H9 (cell line): ENCODE results near the gene SLC29A4. TPM values are rescaled to one million over a fixed set of nuclear protein-coding genes. Genes with fewer than 3 reads are reported as not detected.

ENCODE experiments used
- DNase-seq: peaks from one replicate; pipeline ENCODE4 v3.0.0-alpha.2; 2017
- H2AFZ ChIP-seq: one replicate; pipeline ENCODE4 v1.6.1; 2013; ENCODE audit warnings: mild to moderate bottlenecking, low read length, control low read depth, moderate library complexity
- H2AK5ac ChIP-seq: 2 replicates; pipeline ENCODE4 v1.6.1; 2013; ENCODE audit warnings: low read length, control low read depth, mixed read lengths; ENCODE audit not compliant: insufficient read length
- H2BK120ac ChIP-seq: one replicate; pipeline ENCODE4 v1.6.1; 2013; ENCODE audit warnings: low read depth, mild to moderate bottlenecking, low read length, control low read depth, inconsistent platforms; ENCODE audit not compliant: poor library complexity, severe bottlenecking
- H2BK12ac ChIP-seq: 2 replicates; pipeline ENCODE4 v1.6.1; 2013; ENCODE audit warnings: low read length, control low read depth, mixed read lengths, low read depth; ENCODE audit not compliant: insufficient read length
- H2BK15ac ChIP-seq: 2 replicates; pipeline ENCODE4 v1.6.1; 2013; ENCODE audit warnings: low read depth, low read length, control low read depth
- H2BK20ac ChIP-seq: one replicate; pipeline ENCODE4 v1.6.1; 2013; ENCODE audit warnings: low read depth, mild to moderate bottlenecking, low read length, control low read depth, inconsistent platforms; ENCODE audit not compliant: poor library complexity, severe bottlenecking
- H2BK5ac ChIP-seq: 2 replicates; pipeline ENCODE4 v1.6.1; 2013; ENCODE audit warnings: low read length, control low read depth, mixed read lengths; ENCODE audit not compliant: insufficient read length
- H3K14ac ChIP-seq: 2 replicates; pipeline ENCODE4 v1.6.1; 2013; ENCODE audit warnings: low read length, control low read depth; ENCODE audit not compliant: insufficient read depth
- H3K18ac ChIP-seq: 2 replicates; pipeline ENCODE4 v1.6.1; 2013; ENCODE audit warnings: low read depth, mild to moderate bottlenecking, mixed read lengths, low read length, control low read depth; ENCODE audit not compliant: insufficient read length
- H3K23ac ChIP-seq: 2 replicates; pipeline ENCODE4 v1.6.1; 2013; ENCODE audit warnings: low read length, control low read depth, mixed read lengths, low read depth; ENCODE audit not compliant: insufficient read length
- H3K23me2 ChIP-seq: 2 replicates; pipeline ENCODE4 v1.6.1; 2013; ENCODE audit warnings: low read depth, mild to moderate bottlenecking, mixed read lengths, low read length, control low read depth; ENCODE audit not compliant: insufficient read length, poor library complexity, severe bottlenecking
- H3K27ac ChIP-seq: 2 replicates; pipeline ENCODE4 v1.5.1; 2013; ENCODE audit warnings: low read length, control low read depth, mixed read lengths, low read depth; ENCODE audit not compliant: insufficient read length
- H3K27me3 ChIP-seq: 2 replicates; pipeline ENCODE4 v1.6.1; 2013; ENCODE audit warnings: low read length, control low read depth, inconsistent platforms; ENCODE audit not compliant: insufficient read depth
- H3K4ac ChIP-seq: 2 replicates; pipeline ENCODE4 v1.6.1; 2013; ENCODE audit warnings: low read depth, mild to moderate bottlenecking, control low read depth, inconsistent platforms, low read length, moderate library complexity
- H3K4me1 ChIP-seq: 2 replicates; pipeline ENCODE4 v1.6.1; 2013; ENCODE audit warnings: low read length, control low read depth, inconsistent platforms; ENCODE audit not compliant: insufficient read depth
- H3K4me2 ChIP-seq: 2 replicates; pipeline ENCODE4 v1.6.1; 2013; ENCODE audit warnings: low read length, control low read depth, mixed read lengths; ENCODE audit not compliant: insufficient read length, insufficient read depth
- H3K56ac ChIP-seq: 2 replicates; pipeline ENCODE4 v1.6.1; 2013; ENCODE audit warnings: low read depth, mild to moderate bottlenecking, mixed read lengths, low read length, control low read depth; ENCODE audit not compliant: insufficient read length
- H3K79me1 ChIP-seq: 2 replicates; pipeline ENCODE4 v1.6.1; 2013; ENCODE audit warnings: low read depth, mild to moderate bottlenecking, moderate library complexity, low read length, control low read depth, inconsistent platforms; ENCODE audit not compliant: insufficient read depth, poor library complexity, severe bottlenecking
- H3K79me2 ChIP-seq: 2 replicates; pipeline ENCODE4 v1.6.1; 2013; ENCODE audit warnings: low read length, control low read depth, inconsistent platforms; ENCODE audit not compliant: insufficient read depth
- H3K9ac ChIP-seq: 2 replicates; pipeline ENCODE4 v1.6.1; 2013; ENCODE audit warnings: low read length, control low read depth, mixed read lengths; ENCODE audit not compliant: insufficient read length; ENCODE audit errors: extremely low read depth
- H3K9me3 ChIP-seq: one replicate; pipeline ENCODE4 v1.6.1; 2013; ENCODE audit warnings: low read depth, low read length, inconsistent platforms; ENCODE audit not compliant: control insufficient read depth
- H3T11ph ChIP-seq: one replicate; pipeline ENCODE4 v1.6.1; 2013; ENCODE audit warnings: mild to moderate bottlenecking, low read length, control low read depth, inconsistent platforms
- H4K20me1 ChIP-seq: one replicate; pipeline ENCODE4 v1.6.1; 2013; ENCODE audit not compliant: control insufficient read depth, insufficient read length, insufficient read depth
- H4K5ac ChIP-seq: 2 replicates; pipeline ENCODE4 v1.6.1; 2013; ENCODE audit warnings: low read depth, mild to moderate bottlenecking, mixed read lengths, low read length, control low read depth; ENCODE audit not compliant: insufficient read length
- H4K8ac ChIP-seq: replicated peaks from 2 replicates; pipeline ENCODE4 v1.6.1; 2013; ENCODE audit warnings: low read length, control low read depth, mixed read lengths, low read depth; ENCODE audit not compliant: insufficient read length
- H4K91ac ChIP-seq: 2 replicates; pipeline ENCODE4 v1.6.1; 2013; ENCODE audit warnings: low read depth, mild to moderate bottlenecking, moderate library complexity, mixed read lengths, low read length, control low read depth; ENCODE audit not compliant: insufficient read length
- H3K27ac Mint-ChIP-seq, 3 experiments: 2 replicates in 2 of 3; 3 replicates in 1 of 3; pipeline ENCODE4 v1.8.0; 2020 to 2021; ENCODE audit warnings: mixed read lengths in 3 of 3, mild to moderate bottlenecking in 1 of 3, moderate library complexity in 1 of 3
- H3K27me3 Mint-ChIP-seq: 2 replicates; pipeline ENCODE4 v1.8.0; 2021; ENCODE audit warnings: low read depth, mild to moderate bottlenecking, moderate library complexity, mixed read lengths
- H3K36me3 Mint-ChIP-seq, 3 experiments: 2 replicates in 2 of 3; 3 replicates in 1 of 3; pipeline ENCODE4 v1.8.0; 2020 to 2021; ENCODE audit warnings: low read depth in 3 of 3, mixed read lengths in 3 of 3; ENCODE audit not compliant: insufficient read depth in 1 of 3
- H3K4me1 Mint-ChIP-seq, 2 experiments: 2 replicates each; pipeline ENCODE4 v1.8.0; 2020; ENCODE audit warnings: mixed read lengths in 2 of 2
- H3K4me3 Mint-ChIP-seq, 2 experiments: 2 replicates in 1 of 2; 3 replicates in 1 of 2; pipeline ENCODE4 v1.8.0; 2020 to 2021; ENCODE audit warnings: mild to moderate bottlenecking in 2 of 2, mixed read lengths in 2 of 2, moderate library complexity in 1 of 2
- H3K9me3 Mint-ChIP-seq, 2 experiments: 2 replicates in 1 of 2; 3 replicates in 1 of 2; pipeline ENCODE4 v1.8.0; 2020; ENCODE audit warnings: mild to moderate bottlenecking in 2 of 2, mixed read lengths in 2 of 2, moderate library complexity in 1 of 2
- WGBS: extraction: QIAGEN DNeasy Blood & Tissue Kit; methylation state at CpG from one replicate; pipeline ENCODE4 v1.1.7; 2013; ENCODE audit warnings: missing lambda C conversion rate, low lambda C conversion rate, mixed read lengths; ENCODE audit not compliant: insufficient read length; ENCODE audit errors: extremely low coverage; 5-methylcytosine and 5-hydroxymethylcytosine counted together
- total RNA-seq: library from RNA; stranded (reverse); gene quantifications from 2 replicates; pipeline ENCODE4 v1.2.1, GENCODE V29; 2021
- TF ChIP-seq, protein P1 (sequence below): fragments of 200-600 bp; sonication (generic); conservative IDR thresholded peaks from 3 replicates; pipeline ENCODE4 v1.8.0; 2021; ENCODE audit warnings: antibody characterized with exemption, mild to moderate bottlenecking

SLC29A4 gene
- total RNA-seq, 1 experiment from 2014 or later, result 12.4 TPM

DNA sequence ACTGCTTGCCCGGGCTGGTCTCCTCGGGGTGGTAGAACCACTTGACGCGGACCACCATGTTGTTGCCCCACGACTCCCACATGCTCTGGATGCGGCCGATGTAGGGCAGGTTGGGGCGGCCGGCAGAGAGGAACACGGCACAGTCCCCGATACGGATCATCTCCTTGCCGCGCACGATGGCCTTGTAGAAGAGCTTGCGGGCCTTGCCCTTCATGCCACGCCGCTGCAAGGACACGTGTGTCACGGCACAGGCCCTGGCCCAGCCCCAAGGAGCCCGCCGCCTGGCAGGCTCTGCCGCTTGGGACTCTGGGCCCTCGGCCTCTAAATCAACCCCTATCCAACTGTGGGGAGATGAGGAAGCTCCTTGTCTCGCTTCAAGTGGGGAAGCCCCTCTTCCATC is 26.4 kb downstream of the SLC29A4 start:
- no peak overlapping the region for H4K91ac ChIP-seq
- H3K4me2 ChIP-seq, result no peak overlapping the region
- no peak overlapping the region for H2BK20ac ChIP-seq
- no peaks in the 10 kb centered on the region for H3K23me2 ChIP-seq
- no peak overlapping the region for H3K23ac ChIP-seq
- H2AFZ ChIP-seq, result no peak overlapping the region
- no peak overlapping the region for H2BK120ac ChIP-seq
- H2BK5ac ChIP-seq, result no peak overlapping the region
- Mint-ChIP-seq H3K27ac (no peak overlapping the region), H3K4me1 (no peaks in the 10 kb centered on the region), H3K27me3 (no peaks in the 10 kb centered on the region), H3K36me3 (peaks cover 0 to 8% (median 0%) of the 10 kb centered on the region in 3 experiments; a peak in 3 of 7 replicates), H3K9me3 (no peaks in the 10 kb centered on the region), H3K4me3 (no peak overlapping the region)
- no peak overlapping the region for H3K4ac ChIP-seq
- no peak overlapping the region for H3K14ac ChIP-seq
- no peak for DNase-seq
- no peak overlapping the region for H4K8ac ChIP-seq
- no peaks in the 10 kb centered on the region for H3K79me1 ChIP-seq
- H3T11ph ChIP-seq, result no peak overlapping the region
- no peak overlapping the region for H3K56ac ChIP-seq
- TF ChIP-seq, protein P1, sequence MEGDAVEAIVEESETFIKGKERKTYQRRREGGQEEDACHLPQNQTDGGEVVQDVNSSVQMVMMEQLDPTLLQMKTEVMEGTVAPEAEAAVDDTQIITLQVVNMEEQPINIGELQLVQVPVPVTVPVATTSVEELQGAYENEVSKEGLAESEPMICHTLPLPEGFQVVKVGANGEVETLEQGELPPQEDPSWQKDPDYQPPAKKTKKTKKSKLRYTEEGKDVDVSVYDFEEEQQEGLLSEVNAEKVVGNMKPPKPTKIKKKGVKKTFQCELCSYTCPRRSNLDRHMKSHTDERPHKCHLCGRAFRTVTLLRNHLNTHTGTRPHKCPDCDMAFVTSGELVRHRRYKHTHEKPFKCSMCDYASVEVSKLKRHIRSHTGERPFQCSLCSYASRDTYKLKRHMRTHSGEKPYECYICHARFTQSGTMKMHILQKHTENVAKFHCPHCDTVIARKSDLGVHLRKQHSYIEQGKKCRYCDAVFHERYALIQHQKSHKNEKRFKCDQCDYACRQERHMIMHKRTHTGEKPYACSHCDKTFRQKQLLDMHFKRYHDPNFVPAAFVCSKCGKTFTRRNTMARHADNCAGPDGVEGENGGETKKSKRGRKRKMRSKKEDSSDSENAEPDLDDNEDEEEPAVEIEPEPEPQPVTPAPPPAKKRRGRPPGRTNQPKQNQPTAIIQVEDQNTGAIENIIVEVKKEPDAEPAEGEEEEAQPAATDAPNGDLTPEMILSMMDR, result no peak
- no peaks in the 10 kb centered on the region for H3K4me1 ChIP-seq
- no peaks in the 10 kb centered on the region for H3K79me2 ChIP-seq
- no peak overlapping the region for H2AK5ac ChIP-seq
- H4K5ac ChIP-seq, result no peak overlapping the region
- H3K9ac ChIP-seq, result no peak overlapping the region
- no peaks in the 10 kb centered on the region for H3K27me3 ChIP-seq
- H3K18ac ChIP-seq, result no peak overlapping the region
- H4K20me1 ChIP-seq, result no peaks in the 10 kb centered on the region
- no peaks in the 10 kb centered on the region for H3K9me3 ChIP-seq
- no peak overlapping the region for H2BK15ac ChIP-seq
- H3K27ac ChIP-seq, result no peak overlapping the region
- no CpG with 5 or more reads among the region's 25 CpGs for WGBS
- H2BK12ac ChIP-seq, result no peak overlapping the region
